Liver (tissue), 3 donors: ENCODE measurements around the gene VPS37B.

Experiments used
- EGR1 ChIP-seq, 2 donors: IDR thresholded peaks; 2 replicates each; pipeline ENCODE4 v1.6.1; 2016 to 2018; ENCODE audit warnings: antibody characterized with exemption in 2 of 2, low read depth in 2 of 2
- FOXA1 ChIP-seq: IDR thresholded peaks from 2 replicates; pipeline ENCODE4 v1.6.1; 2016; ENCODE audit warnings: antibody characterized with exemption
- GABPA ChIP-seq, 2 donors: IDR thresholded peaks in 1 of 2; conservative IDR thresholded peaks in 1 of 2; 2 replicates each; pipeline ENCODE4 v1.6.1; 2016; ENCODE audit warnings: antibody characterized with exemption in 2 of 2, mild to moderate bottlenecking in 1 of 2, moderate library complexity in 1 of 2
- RXRA ChIP-seq, 2 donors: IDR thresholded peaks; 2 replicates each; pipeline ENCODE4 v1.6.1; 2017 to 2018; ENCODE audit warnings: antibody characterized with exemption in 2 of 2, mild to moderate bottlenecking in 1 of 2
- SP1 ChIP-seq: IDR thresholded peaks from 2 replicates; pipeline ENCODE4 v1.6.1; 2018; ENCODE audit warnings: antibody characterized with exemption, mild to moderate bottlenecking
- YY1 ChIP-seq: IDR thresholded peaks from 2 replicates; pipeline ENCODE4 v1.6.1; 2016; ENCODE audit warnings: antibody characterized with exemption, mild to moderate bottlenecking
- TF ChIP-seq, protein P1 (sequence below): IDR thresholded peaks from 2 replicates; pipeline ENCODE4 v1.6.1; 2016; ENCODE audit warnings: antibody characterized with exemption, mild to moderate bottlenecking
- TF ChIP-seq, protein P2 (sequence below): fragments of 150-350 bp; IDR thresholded peaks from 2 replicates; pipeline ENCODE4 v1.5.1; 2017; ENCODE audit warnings: improper control_type of control experiment, low read depth, low read length; ENCODE audit not compliant: missing input control
- TF ChIP-seq, protein P3 (sequence below): IDR thresholded peaks from 2 replicates; pipeline ENCODE4 v1.6.1; 2016; ENCODE audit warnings: antibody characterized with exemption
- TF ChIP-seq, protein P4 (sequence below): IDR thresholded peaks from 2 replicates; pipeline ENCODE4 v1.6.1; 2016; ENCODE audit warnings: antibody characterized with exemption
- TF ChIP-seq, protein P5 (sequence below): IDR thresholded peaks from 2 replicates; pipeline ENCODE4 v1.6.1; 2016; ENCODE audit warnings: antibody characterized with exemption
- donor health status: healthy.
- donor health status: healthy.

DNA sequence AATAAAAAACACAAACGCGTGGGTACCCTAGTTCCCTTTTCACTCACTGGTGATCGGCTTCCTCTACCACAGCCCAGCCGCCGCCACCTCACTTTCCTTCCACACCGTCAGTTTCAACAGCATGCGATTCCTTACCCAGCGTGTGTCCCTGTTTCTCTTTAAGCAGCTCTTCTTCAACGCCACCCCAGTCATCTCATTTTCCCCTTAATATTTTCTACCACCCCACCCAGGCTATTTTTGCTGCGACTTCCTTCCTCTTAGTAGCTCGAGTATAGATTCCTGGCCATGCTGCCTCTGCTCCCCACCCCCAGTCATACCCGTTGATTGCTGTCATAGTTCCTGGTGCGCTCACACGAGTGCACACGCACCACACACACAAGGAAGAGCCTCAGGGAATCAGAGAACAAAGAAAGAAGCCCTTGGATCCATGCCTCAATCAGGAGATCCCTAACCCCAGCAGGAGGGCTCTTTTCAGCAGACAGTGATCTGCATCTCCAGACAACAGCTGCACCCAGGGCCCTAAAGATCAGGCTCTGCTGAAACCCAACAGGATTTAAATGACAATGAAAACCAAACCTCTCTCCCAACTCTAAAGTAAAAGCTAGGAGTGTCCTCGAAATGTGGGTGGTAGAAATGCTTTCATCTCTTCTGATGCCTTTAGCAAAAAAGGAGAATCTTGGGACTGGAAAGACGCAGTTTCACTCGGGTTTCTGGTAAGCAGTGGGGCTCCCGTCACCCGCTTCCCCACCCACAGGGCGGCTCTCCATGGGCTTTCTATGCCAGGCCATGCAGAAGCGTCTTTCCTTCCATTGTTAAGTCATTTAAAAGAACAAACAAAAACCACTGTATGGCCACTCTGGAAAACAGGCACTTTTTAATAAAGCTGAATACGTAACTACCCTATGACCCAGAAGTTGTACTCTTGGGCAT lies 23.8 kb downstream of the VPS37B start:
- TF ChIP-seq, protein P1, sequence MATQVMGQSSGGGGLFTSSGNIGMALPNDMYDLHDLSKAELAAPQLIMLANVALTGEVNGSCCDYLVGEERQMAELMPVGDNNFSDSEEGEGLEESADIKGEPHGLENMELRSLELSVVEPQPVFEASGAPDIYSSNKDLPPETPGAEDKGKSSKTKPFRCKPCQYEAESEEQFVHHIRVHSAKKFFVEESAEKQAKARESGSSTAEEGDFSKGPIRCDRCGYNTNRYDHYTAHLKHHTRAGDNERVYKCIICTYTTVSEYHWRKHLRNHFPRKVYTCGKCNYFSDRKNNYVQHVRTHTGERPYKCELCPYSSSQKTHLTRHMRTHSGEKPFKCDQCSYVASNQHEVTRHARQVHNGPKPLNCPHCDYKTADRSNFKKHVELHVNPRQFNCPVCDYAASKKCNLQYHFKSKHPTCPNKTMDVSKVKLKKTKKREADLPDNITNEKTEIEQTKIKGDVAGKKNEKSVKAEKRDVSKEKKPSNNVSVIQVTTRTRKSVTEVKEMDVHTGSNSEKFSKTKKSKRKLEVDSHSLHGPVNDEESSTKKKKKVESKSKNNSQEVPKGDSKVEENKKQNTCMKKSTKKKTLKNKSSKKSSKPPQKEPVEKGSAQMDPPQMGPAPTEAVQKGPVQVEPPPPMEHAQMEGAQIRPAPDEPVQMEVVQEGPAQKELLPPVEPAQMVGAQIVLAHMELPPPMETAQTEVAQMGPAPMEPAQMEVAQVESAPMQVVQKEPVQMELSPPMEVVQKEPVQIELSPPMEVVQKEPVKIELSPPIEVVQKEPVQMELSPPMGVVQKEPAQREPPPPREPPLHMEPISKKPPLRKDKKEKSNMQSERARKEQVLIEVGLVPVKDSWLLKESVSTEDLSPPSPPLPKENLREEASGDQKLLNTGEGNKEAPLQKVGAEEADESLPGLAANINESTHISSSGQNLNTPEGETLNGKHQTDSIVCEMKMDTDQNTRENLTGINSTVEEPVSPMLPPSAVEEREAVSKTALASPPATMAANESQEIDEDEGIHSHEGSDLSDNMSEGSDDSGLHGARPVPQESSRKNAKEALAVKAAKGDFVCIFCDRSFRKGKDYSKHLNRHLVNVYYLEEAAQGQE: no peak
- TF ChIP-seq SP1: no peak
- TF ChIP-seq GABPA (IDR thresholded peaks at IDR 0.05 in 1 of 2, conservative IDR thresholded peaks at IDR 0.05 in 1 of 2): no peak
- TF ChIP-seq, protein P2, sequence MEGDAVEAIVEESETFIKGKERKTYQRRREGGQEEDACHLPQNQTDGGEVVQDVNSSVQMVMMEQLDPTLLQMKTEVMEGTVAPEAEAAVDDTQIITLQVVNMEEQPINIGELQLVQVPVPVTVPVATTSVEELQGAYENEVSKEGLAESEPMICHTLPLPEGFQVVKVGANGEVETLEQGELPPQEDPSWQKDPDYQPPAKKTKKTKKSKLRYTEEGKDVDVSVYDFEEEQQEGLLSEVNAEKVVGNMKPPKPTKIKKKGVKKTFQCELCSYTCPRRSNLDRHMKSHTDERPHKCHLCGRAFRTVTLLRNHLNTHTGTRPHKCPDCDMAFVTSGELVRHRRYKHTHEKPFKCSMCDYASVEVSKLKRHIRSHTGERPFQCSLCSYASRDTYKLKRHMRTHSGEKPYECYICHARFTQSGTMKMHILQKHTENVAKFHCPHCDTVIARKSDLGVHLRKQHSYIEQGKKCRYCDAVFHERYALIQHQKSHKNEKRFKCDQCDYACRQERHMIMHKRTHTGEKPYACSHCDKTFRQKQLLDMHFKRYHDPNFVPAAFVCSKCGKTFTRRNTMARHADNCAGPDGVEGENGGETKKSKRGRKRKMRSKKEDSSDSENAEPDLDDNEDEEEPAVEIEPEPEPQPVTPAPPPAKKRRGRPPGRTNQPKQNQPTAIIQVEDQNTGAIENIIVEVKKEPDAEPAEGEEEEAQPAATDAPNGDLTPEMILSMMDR: no peak
- no peak for TF ChIP-seq EGR1 (IDR thresholded peaks at IDR 0.05; ENCODE audit: low read depth in 2 of 2)
- TF ChIP-seq YY1: peak; percentile 19
- TF ChIP-seq, protein P3, sequence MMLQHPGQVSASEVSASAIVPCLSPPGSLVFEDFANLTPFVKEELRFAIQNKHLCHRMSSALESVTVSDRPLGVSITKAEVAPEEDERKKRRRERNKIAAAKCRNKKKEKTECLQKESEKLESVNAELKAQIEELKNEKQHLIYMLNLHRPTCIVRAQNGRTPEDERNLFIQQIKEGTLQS: no peak
- TF ChIP-seq FOXA1: no peak
- TF ChIP-seq, protein P4, sequence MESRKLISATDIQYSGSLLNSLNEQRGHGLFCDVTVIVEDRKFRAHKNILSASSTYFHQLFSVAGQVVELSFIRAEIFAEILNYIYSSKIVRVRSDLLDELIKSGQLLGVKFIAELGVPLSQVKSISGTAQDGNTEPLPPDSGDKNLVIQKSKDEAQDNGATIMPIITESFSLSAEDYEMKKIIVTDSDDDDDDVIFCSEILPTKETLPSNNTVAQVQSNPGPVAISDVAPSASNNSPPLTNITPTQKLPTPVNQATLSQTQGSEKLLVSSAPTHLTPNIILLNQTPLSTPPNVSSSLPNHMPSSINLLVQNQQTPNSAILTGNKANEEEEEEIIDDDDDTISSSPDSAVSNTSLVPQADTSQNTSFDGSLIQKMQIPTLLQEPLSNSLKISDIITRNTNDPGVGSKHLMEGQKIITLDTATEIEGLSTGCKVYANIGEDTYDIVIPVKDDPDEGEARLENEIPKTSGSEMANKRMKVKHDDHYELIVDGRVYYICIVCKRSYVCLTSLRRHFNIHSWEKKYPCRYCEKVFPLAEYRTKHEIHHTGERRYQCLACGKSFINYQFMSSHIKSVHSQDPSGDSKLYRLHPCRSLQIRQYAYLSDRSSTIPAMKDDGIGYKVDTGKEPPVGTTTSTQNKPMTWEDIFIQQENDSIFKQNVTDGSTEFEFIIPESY: no peak
- TF ChIP-seq, protein P5, sequence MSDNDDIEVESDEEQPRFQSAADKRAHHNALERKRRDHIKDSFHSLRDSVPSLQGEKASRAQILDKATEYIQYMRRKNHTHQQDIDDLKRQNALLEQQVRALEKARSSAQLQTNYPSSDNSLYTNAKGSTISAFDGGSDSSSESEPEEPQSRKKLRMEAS: peak; percentile 74
- TF ChIP-seq RXRA (IDR thresholded peaks at IDR 0.05): no peak
